SK-N-DZ (cell line): Measurements from ENCODE around the gene PCDHGB3.
A peak's percentile ranks its signal among the peaks of the same experiment; 100 is the strongest.
"Not testable (repeated sequence)": the region's sequence is repeated elsewhere in the genome, so short reads cannot be mapped to it uniquely, and the experiment has no call there.

ENCODE experiments used
- DNase-seq: peaks from one replicate; pipeline ENCODE4 v3.0.0-alpha.2; 2015; ENCODE audit warnings: low spot score

PCDHGB3 gene

DNA sequence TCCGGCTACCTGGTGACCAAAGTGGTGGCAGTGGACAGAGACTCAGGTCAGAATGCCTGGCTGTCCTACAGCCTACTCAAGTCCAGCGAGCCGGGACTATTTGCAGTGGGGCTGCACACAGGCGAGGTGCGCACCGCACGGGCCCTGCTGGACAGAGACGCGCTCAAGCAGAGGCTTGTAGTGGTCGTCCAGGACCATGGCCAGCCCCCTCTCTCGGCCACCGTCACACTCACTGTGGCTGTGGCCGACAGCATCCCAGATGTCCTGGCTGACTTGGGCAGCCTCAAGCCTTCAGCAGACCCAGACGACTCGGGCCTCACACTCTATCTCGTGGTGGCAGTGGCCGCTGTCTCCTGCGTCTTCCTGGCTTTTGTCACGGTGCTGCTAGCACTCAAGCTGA, 13.1 kb upstream of the PCDHGB3 start:
- DNase-seq = no peak

DNA sequence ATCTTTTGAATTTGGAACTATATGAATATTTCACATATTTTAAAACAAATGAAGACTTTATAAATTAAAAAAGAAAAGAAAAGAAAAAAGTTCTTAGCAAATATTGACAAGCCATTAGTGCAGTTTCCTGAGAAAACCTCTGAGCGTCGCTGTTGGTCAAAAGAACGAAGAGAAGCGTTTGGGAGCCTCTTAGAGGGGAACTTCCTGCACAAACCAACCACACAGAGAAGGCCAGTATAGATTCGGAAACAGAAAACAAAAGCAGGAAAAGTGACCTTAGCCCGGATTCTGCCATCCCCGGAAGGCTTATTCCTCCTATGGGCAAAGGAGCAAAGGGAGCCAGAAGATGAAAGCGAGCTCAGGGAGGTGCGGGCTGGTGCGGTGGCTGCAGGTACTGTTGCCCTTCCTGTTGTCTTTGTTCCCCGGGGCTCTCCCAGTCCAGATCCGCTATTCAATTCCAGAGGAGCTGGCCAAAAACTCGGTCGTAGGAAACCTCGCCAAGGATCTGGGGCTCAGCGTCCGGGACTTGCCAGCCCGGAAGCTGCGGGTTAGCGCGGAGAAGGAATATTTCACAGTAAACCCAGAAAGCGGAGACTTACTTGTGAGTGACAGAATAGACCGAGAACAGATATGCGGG, 10.1 kb upstream of the PCDHGB3 start, which contains the start of gene PCDHGB2:
Gene PCDHGB2, plus strand, starts transcription at position 205 of the 637 bp plus-strand sequence. Its CDS starts 142 bp downstream, at position 347.
- peak; percentile 11 for DNase-seq

- DNase-seq = no peak
Measured at GRCh38 chr5:141360685-141361084, 9.4 kb upstream of the PCDHGB3 start.

GRCh38 chr5:141362719-141363118, 7.3 kb upstream of the PCDHGB3 start:
- no peak for DNase-seq

GRCh38 chr5:141363952-141364660, 5.9 kb upstream of the PCDHGB3 start, which contains the start of gene PCDHGA5:
PCDHGA5 (plus strand) TSS chr5:141364162; CDS start chr5:141364331, 169 bp downstream.
- DNase-seq = no peak

GRCh38 chr5:141366016-141366896, 3.8 kb upstream of the PCDHGB3 start:
- no peak for DNase-seq

- no peak for DNase-seq
Measured at GRCh38 chr5:141371572-141372475, 1.8 kb downstream of the PCDHGB3 start.

DNA sequence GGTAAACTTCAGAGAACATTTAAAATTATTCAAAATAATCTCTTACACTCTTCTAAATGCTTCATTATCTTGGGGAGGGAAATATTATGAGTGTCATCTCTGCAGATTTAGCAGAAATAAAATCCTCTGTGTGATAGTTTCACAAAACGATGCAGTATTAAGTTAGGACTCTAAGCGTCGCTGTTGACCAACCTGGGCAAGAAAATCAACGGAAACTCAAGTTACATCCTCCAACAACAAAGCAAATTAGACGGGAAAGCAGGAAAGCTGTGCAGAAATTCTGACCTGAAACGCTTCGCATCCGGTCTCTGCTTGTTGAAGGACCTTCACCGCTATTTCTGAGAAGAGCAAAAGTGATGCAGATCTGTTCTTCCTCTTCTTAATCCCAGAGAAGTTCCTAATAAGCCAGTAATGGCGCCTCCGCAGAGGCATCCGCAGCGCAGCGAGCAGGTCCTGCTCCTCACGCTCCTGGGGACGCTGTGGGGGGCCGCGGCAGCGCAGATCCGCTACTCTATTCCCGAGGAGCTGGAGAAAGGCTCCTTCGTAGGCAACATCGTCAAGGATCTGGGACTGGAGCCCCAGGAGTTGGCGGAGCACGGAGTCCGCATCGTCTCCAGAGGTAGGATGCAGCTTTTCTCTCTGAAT, 3.8 kb downstream of the PCDHGB3 start, which contains the start of gene PCDHGA6:
Gene PCDHGA6, plus strand, starts transcription at position 219 of the 645 bp plus-strand sequence. Its CDS starts 193 bp downstream, at position 412.
- no peak for DNase-seq

DNA sequence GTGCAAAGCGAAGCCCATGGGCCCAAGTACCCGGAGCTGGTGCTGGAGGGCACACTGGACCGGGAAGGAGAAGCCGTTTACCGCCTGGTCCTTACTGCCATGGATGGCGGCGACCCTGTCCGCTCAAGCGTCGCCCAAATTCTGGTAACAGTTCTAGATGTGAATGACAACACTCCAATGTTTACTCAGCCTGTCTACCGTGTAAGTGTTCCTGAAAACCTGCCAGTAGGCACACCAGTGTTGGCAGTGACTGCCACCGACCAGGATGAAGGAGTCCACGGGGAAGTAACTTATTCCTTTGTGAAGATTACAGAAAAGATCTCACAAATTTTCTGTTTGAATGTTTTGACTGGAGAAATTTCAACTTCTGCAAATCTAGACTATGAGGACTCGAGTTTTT, 4.6 kb downstream of the PCDHGB3 start:
- no peak for DNase-seq

GRCh38 chr5:141375444-141376155, 5.6 kb downstream of the PCDHGB3 start:
- not testable (repeated sequence) for DNase-seq

DNA sequence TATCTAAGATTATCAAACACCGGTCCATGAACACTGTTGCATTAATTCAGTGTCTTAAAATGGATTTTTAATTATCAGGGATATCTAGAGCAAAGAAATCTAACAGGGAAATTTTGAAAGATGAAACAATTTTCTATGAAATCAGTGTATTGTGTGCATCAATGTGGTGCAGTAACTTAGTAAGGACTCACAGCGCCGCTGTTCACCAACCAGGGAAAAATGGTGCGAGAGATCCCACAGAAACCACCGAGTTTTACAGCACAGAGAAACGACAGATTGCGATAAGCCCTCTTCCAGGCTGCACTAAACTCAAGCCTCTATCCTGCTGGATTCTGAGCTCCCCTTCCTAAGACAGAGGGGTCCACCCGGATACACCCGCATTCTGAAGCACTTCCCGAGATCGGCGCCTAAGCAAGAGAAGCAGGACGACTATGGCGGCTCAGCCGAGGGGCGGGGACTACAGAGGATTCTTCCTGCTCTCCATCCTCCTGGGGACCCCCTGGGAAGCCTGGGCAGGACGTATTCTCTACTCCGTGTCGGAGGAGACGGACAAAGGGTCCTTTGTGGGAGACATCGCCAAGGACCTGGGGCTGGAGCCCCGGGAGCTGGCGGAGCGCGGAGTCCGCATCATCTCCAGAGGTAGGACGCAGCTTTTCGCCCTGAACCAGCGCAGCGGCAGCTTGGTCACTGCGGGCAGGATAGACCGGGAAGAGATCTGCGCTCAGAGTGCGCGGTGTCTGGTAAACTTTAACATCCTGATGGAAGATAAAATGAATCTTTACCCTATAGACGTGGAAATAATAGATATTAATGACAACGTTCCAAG, 12.6 kb downstream of the PCDHGB3 start, which contains the start of gene PCDHGA7:
Gene PCDHGA7, plus strand, starts transcription at position 274 of the 826 bp plus-strand sequence. Its CDS starts 158 bp downstream, at position 432.
- no peak for DNase-seq

DNA sequence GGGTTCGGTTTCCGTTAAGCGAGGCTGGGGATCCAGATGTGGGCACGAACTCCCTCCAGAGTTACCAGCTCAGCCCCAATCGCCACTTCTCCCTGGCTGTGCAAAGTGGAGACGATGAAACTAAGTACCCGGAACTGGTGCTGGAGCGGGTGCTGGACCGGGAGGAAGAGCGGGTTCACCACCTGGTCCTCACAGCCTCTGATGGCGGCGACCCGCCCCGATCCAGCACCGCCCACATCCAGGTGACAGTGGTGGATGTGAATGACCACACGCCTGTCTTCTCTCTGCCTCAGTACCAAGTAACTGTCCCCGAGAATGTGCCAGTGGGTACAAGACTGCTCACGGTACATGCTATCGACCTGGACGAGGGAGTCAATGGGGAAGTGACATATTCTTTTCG, 13.3 kb downstream of the PCDHGB3 start:
- no peak for DNase-seq

- no peak for DNase-seq
Measured at GRCh38 chr5:141384471-141385267, 14.6 kb downstream of the PCDHGB3 start.

- DNase-seq = not testable (repeated sequence)
Measured at GRCh38 chr5:141387557-141388311, 17.7 kb downstream of the PCDHGB3 start, which contains the start of gene PCDHGB4. PCDHGB4 (plus strand) TSS chr5:141387698; CDS start chr5:141387885, 187 bp downstream.

- DNase-seq = no peak
Measured at GRCh38 chr5:141388661-141389060, 18.6 kb downstream of the PCDHGB3 start.

DNA sequence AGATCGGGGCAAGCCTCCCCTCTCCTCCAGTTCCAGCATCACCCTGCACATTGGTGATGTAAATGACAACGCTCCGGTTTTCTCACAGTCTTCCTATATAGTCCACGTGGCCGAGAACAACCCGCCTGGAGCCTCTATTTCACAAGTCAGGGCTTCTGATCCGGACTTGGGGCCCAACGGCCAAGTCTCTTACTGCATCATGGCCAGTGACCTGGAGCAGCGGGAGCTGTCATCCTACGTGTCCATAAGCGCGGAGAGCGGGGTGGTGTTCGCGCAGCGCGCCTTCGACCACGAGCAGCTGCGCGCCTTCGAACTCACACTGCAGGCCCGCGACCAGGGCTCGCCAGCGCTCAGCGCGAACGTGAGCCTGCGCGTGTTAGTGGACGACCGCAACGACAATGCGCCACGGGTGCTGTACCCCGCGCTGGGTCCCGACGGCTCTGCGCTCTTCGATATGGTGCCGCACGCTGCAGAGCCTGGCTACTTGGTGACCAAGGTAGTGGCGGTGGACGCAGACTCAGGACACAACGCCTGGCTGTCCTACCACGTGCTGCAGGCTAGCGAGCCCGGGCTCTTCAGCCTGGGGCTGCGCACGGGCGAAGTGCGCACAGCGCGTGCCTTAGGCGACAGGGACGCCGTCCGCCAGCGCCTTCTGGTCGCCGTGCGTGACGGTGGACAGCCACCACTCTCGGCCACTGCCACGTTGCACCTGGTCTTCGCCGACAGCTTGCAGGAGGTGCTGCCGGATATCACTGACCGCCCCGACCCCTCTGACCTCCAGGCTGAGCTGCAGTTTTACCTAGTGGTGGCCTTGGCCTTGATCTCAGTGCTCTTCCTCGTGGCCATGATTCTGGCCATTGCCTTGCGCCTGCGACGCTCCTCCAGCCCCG, 19.4 kb downstream of the PCDHGB3 start:
- no peak for DNase-seq
